ENCODE results near the gene TGFBR2. TPM values are rescaled to one million over a fixed set of nuclear protein-coding genes. Genes with fewer than 3 reads are reported as not detected.
"Not testable (repeated sequence)": the region's sequence is repeated elsewhere in the genome, so short reads cannot be mapped to it uniquely, and the experiment has no call there.

Gene TGFBR2
- total RNA-seq, 1 experiment from 2014 or later = 22.5 TPM

DNA sequence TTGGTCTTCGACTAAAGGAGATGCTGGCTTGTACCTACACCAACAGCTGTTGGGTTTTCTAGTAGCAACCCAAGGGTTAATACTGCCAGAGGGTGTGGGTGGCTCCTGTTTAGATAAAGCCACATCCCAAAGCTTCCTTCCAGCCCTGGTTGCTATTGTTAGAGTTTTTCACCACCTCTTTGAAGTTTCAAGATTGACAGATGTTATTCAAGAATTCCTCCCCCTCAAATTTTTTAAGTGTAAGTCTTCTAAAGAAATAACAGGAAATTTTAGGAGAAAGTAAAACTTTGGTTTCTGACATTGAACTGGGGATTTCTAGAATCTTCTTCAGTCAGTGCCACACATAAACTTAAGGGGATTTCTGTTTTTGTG, 60.9 kb downstream of the TGFBR2 start (continued):
- TF ChIP-seq, protein P1, sequence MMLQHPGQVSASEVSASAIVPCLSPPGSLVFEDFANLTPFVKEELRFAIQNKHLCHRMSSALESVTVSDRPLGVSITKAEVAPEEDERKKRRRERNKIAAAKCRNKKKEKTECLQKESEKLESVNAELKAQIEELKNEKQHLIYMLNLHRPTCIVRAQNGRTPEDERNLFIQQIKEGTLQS (IDR thresholded peaks at IDR 0.05) = no peak
- TF ChIP-seq SP1 (IDR thresholded peaks at IDR 0.05; ENCODE audit: low read depth) = no peak
- no peak for TF ChIP-seq ELF1 (IDR thresholded peaks at IDR 0.05; ENCODE audit: borderline replicate concordance, low read depth)
- no peak for TF ChIP-seq EZH2phosphoT487 (IDR thresholded peaks at IDR 0.05; ENCODE audit: borderline replicate concordance)

- Histone ChIP-seq H3K9me3 (ENCODE audit: control insufficient read depth in 1 of 2, insufficient read depth in 1 of 2, low read depth in 1 of 2, low read length in 2 of 2) (no peaks in the 10 kb centered on the region), H3K4me1 (ENCODE audit: control insufficient read depth in 1 of 2, insufficient read depth in 2 of 2, low read length in 2 of 2) (peaks cover 43 to 44% of the 10 kb centered on the region in 2 experiments), H3K9me2 (ENCODE audit: insufficient read depth) (no peaks in the 10 kb centered on the region), H3K4me3 (replicated peaks in 1 of 2; ENCODE audit: low read depth in 1 of 2, low read length in 2 of 2) (no peak overlapping the region), H2AFZ (ENCODE audit: low read depth, low read length, poor library complexity, severe bottlenecking) (no peak overlapping the region), H3K79me2 (ENCODE audit: insufficient read depth, low read length) (peaks cover 91% of the 10 kb centered on the region), H3K9ac (ENCODE audit: low read length) (no peak overlapping the region), H3K4me2 (ENCODE audit: low read length) (no peak overlapping the region), H3K27me3 (ENCODE audit: insufficient read depth, low read length) (no peaks in the 10 kb centered on the region), H4K20me1 (ENCODE audit: insufficient read depth) (peaks cover 12% of the 10 kb centered on the region; the same call in 1 of the 2 replicates), H3K36me3 (ENCODE audit: control insufficient read depth in 1 of 2, insufficient read depth in 2 of 2, low read length in 2 of 2) (peaks cover 28 to 41% of the 10 kb centered on the region in 2 experiments; a peak in 3 of 4 replicates), H3K27ac (ENCODE audit: low read depth, low read length) (no peak overlapping the region)
- no peak for DNase-seq (ENCODE audit: low read depth, low spot score)
- ChIA-PET RAD21 (ENCODE audit: low non-redundant PET in 1 of 2, low total read pairs in 2 of 2, uncharacterized antibody in 2 of 2, unreplicated experiment in 2 of 2) (no interaction called here), POLR2A (no interaction called here), CTCF (no interaction called here)
- TF ChIP-seq CBX3 (IDR thresholded peaks at IDR 0.05; ENCODE audit: low read depth) = no peak
- TF ChIP-seq SP1 (IDR thresholded peaks at IDR 0.05; ENCODE audit: low read depth) = no peak
- TF ChIP-seq CEBPB (IDR thresholded peaks at IDR 0.05; ENCODE audit: low read depth) = no peak
- TF ChIP-seq POLR2AphosphoS5 (IDR thresholded peaks at IDR 0.05; ENCODE audit: low read depth, low read length) = no peak
- no peak for TF ChIP-seq EGR1 (IDR thresholded peaks at IDR 0.05; ENCODE audit: low read depth)
- no peak for TF ChIP-seq ZFX (IDR thresholded peaks at IDR 0.05)
- TF ChIP-seq TCF7L2 (IDR thresholded peaks at IDR 0.05; ENCODE audit: borderline replicate concordance, extremely low read depth, insufficient read depth, insufficient read length) = no peak
- no peak for ATAC-seq
- intact Hi-C loops (cut with micrococcal nuclease) = no loop called here
- no TSS peak for BruUV-seq (replicated peaks)
Measured at GRCh38 chr3:30668051-30668609, 61.7 kb downstream of the TGFBR2 start.

DNA sequence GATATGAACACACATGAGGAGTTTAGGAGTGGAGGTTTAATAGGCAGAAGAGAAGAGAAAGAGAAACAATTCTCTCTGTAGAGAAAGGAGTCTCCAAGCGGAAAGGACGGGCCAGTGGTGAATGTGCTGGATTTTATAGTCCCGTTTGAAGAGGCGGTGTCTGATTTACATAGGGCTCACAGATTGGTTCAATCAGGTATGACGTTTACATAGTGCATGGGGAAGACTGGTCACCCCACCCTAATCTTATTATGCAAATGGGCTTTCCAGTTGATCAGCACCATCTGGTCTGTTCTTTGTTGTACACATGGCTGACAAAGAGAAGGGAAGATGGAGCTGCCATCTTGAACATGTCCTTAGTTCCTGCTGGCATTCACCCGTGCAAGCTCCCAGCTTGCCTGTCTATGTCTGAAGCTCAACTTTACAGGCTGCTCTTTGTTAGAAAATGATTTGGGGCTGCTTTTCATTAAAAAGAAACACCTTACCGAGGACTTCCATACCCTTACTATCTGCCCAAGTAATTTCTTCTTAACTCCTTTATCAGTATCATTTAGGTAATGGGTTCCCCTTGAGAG, 63.0 kb downstream of the TGFBR2 start:
- BruUV-seq (replicated peaks); H3K9me2 ChIP-seq (ENCODE audit: insufficient read depth); intact Hi-C loops (cut with micrococcal nuclease); H3K9ac ChIP-seq (ENCODE audit: low read length); H2AFZ ChIP-seq (ENCODE audit: low read depth, low read length, poor library complexity, severe bottlenecking); H3K4me2 ChIP-seq (ENCODE audit: low read length); H3K4me3 ChIP-seq (replicated peaks in 1 of 2; ENCODE audit: low read depth in 1 of 2, low read length in 2 of 2); CTCF ChIA-PET; H3K27me3 ChIP-seq (ENCODE audit: insufficient read depth, low read length); POLR2A ChIA-PET; ATAC-seq; DNase-seq (ENCODE audit: low read depth, low spot score); RAD21 ChIA-PET (ENCODE audit: low non-redundant PET in 1 of 2, low total read pairs in 2 of 2, uncharacterized antibody in 2 of 2, unreplicated experiment in 2 of 2); H3K9me3 ChIP-seq (ENCODE audit: control insufficient read depth in 1 of 2, insufficient read depth in 1 of 2, low read depth in 1 of 2, low read length in 2 of 2); H3K27ac ChIP-seq (ENCODE audit: low read depth, low read length): not testable (repeated sequence)
- peaks cover 91% of the 10 kb centered on the region for H3K79me2 ChIP-seq (ENCODE audit: insufficient read depth, low read length)
- peaks cover 38 to 54% of the 10 kb centered on the region in 2 experiments for H3K36me3 ChIP-seq (ENCODE audit: control insufficient read depth in 1 of 2, insufficient read depth in 2 of 2, low read length in 2 of 2)
- peaks cover 12% of the 10 kb centered on the region; the same call in 1 of the 2 replicates for H4K20me1 ChIP-seq (ENCODE audit: insufficient read depth)
- H3K4me1 ChIP-seq (ENCODE audit: control insufficient read depth in 1 of 2, insufficient read depth in 2 of 2, low read length in 2 of 2) = peaks cover 31 to 36% of the 10 kb centered on the region in 2 experiments
